Bronchial epithelial cell (primary cell): Measurements from ENCODE around the gene CAMSAP1. TPM values are rescaled to one million over a fixed set of nuclear protein-coding genes. Genes with fewer than 3 reads are reported as not detected.

Source experiments
- DNase-seq: peaks from one replicate; pipeline ENCODE4 v3.0.0-alpha.2; 2010; ENCODE audit warnings: low read depth
- FAIRE-seq: peaks from 2 replicates; lab custom pipeline; 2011; peaks lifted over from hg19 to GRCh38; lab: Jason Lieb, UNC
- H3K27me3 ChIP-seq: 2 replicates; pipeline ENCODE4 v1.5.1; 2011; ENCODE audit warnings: low read length; ENCODE audit not compliant: control insufficient read depth, insufficient read depth
- H3K36me3 ChIP-seq: 2 replicates; pipeline ENCODE4 v1.5.1; 2011; ENCODE audit warnings: low read length; ENCODE audit not compliant: control insufficient read depth, insufficient read depth
- H3K4me3 ChIP-seq: 2 replicates; pipeline ENCODE4 v1.5.1; 2011; ENCODE audit warnings: mild to moderate bottlenecking, low read depth, low read length, control low read depth
- total RNA-seq: library from RNA; depleted of rRNA; stranded (reverse); fragments of >200 nt; gene quantifications from 2 replicates; pipeline ENCODE4 v1.2.1, GENCODE V29; 2014
- TF ChIP-seq, protein P1 (sequence below): IDR thresholded peaks from 2 replicates; pipeline ENCODE4 v1.5.1; 2011; ENCODE audit warnings: mild to moderate bottlenecking, moderate library complexity, low read length, control low read depth, inconsistent platforms; ENCODE audit not compliant: insufficient read depth, severe bottlenecking

Gene CAMSAP1
- total RNA-seq, 1 donor from 2014 or later, result 23.2 TPM

GRCh38 chr9:135924628-135925338 lies 17.4 kb upstream of the CAMSAP1 start:
- Histone ChIP-seq H3K27me3 (no peaks in the 10 kb centered on the region), H3K4me3 (no peak overlapping the region), H3K36me3 (peaks cover 3% of the 10 kb centered on the region)
- no peak for FAIRE-seq
- no peak for DNase-seq
- TF ChIP-seq, protein P1, sequence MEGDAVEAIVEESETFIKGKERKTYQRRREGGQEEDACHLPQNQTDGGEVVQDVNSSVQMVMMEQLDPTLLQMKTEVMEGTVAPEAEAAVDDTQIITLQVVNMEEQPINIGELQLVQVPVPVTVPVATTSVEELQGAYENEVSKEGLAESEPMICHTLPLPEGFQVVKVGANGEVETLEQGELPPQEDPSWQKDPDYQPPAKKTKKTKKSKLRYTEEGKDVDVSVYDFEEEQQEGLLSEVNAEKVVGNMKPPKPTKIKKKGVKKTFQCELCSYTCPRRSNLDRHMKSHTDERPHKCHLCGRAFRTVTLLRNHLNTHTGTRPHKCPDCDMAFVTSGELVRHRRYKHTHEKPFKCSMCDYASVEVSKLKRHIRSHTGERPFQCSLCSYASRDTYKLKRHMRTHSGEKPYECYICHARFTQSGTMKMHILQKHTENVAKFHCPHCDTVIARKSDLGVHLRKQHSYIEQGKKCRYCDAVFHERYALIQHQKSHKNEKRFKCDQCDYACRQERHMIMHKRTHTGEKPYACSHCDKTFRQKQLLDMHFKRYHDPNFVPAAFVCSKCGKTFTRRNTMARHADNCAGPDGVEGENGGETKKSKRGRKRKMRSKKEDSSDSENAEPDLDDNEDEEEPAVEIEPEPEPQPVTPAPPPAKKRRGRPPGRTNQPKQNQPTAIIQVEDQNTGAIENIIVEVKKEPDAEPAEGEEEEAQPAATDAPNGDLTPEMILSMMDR, result no peak

DNA sequence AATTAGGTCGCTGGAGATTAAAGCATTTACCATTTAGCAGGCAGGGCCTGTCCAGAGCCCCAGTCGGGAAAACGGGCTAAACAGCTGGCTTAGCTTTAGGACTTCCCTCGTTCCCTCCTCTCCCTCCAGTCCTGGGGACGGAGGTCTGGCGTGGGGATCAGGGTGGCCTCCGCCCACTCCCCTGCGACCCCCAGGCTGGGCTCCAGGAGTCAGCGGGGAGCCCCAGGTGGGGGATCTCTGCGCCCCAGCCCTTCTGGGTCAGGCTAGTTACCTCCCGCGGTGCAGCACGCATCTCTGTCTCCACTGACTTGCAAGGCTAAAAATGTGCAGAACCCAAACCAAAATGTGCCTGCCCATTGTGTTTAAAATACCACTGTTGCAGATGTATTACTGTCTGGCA lies 16.2 kb upstream of the CAMSAP1 start:
- Histone ChIP-seq H3K4me3 (no peak overlapping the region), H3K27me3 (no peaks in the 10 kb centered on the region), H3K36me3 (peaks cover 3% of the 10 kb centered on the region)
- DNase-seq (no peak), FAIRE-seq (no peak)
- TF ChIP-seq, protein P1, result no peak

- no peaks in the 10 kb centered on the region for H3K27me3 ChIP-seq
- no peak for FAIRE-seq
- TF ChIP-seq, protein P1, result no peak
- peaks cover 3% of the 10 kb centered on the region for H3K36me3 ChIP-seq
- H3K4me3 ChIP-seq, result no peak overlapping the region
- no peak for DNase-seq
Observed at GRCh38 chr9:135921749-135922310, 14.5 kb upstream of the CAMSAP1 start.

DNA sequence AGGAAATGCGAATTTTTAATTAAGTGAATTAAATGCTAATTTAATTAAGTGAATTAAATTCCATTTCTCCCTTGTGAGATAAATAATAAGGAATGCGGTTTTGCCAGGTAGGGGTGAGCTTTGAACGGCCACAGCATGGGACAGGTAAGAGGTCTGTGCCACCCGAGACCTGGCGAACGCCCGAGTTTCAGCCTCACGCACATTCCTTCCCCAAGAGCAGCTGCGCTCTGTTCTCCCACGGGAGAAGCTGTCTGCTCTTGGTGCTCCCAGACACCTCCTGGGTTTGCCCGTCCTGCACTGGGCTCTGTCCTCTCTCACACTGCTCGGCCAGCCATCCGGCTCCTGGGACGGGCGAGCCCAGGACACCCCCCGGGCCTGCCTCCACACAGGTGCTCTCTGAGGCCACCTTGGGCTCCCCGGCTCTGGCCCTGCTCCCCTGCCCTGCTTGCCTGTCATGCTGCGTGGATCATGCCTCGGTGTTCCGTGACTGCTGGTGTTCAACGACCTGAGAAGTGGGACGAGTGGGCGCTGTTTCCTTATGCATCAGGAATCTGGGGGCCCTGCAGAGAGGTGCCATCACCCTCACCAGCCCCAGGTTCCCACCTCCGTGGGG lies 13.7 kb upstream of the CAMSAP1 start:
- H3K4me3 ChIP-seq, result no peak overlapping the region
- TF ChIP-seq, protein P1, result no peak
- H3K27me3 ChIP-seq, result no peaks in the 10 kb centered on the region
- peaks cover 1% of the 10 kb centered on the region for H3K36me3 ChIP-seq
- no peak for DNase-seq
- FAIRE-seq, result no peak

DNA sequence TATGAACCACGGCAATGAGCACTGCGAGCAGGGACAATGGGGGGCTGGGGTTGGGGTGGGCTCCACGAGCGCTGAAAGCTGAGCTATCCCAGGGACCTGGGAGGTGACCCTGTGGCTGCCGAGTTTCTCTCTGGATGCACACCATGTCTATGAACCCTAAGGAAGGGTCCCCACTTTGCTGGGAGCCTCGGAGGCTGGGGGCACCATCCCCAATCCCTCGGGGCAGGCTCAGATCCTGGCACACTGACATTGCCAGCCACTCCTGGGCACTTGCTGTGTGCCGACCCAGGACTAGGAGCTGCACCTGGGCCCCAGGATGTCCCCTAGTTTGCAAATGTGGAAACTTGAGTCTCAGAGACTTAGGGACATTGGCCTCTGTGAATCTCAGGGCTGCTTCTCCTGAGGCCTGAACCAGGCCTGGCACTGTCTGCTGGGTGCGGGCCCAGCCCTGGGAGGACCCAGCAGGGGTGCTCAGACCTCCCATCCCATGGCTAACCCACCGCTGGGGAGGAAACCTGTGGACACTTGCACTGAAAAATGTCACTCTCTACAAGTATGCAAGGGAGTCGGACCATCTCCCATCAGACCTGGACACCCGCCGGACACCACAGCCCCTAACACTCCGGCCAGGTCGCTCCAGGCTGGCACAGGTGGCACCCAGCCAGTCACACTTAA lies 13.0 kb upstream of the CAMSAP1 start:
- no peak for FAIRE-seq
- Histone ChIP-seq H3K4me3 (no peak overlapping the region), H3K36me3 (peaks cover 1% of the 10 kb centered on the region), H3K27me3 (no peaks in the 10 kb centered on the region)
- TF ChIP-seq, protein P1, result no peak
- DNase-seq, result no peak
